ENCODE measurements around the gene CFAP20DC. TPM values are rescaled to one million over a fixed set of nuclear protein-coding genes. Genes with fewer than 3 reads are reported as not detected.
"Not testable (repeated sequence)": the region's sequence is repeated elsewhere in the genome, so short reads cannot be mapped to it uniquely, and the experiment has no call there.

The CFAP20DC gene
- total RNA-seq, 1 donor from 2014 or later, result not detected

DNA sequence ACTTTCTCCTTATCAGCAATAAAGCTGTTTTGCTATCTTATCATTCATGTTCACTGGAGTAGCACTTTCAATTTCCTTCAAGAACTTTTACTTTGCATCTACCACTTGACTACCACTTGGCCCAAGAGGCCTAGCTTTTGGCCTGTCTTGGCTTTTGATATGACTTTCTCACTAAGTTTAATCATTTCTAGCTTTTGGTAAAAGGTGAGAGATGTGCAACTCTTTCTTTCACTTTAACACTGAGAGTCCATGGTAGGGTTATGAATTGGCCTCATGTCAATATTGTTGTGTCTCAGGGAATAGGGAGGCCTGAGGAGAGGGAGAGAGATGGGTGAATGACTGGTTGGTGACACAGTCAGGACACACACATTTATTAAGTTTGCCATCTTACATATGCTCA, 352.3 kb downstream of the CFAP20DC start:
- Histone ChIP-seq H3K9me3 (replicated peaks) (peaks cover 4% of the 10 kb centered on the region), H3K4me3 (no peak overlapping the region), H3K27me3 (ENCODE audit: low read depth) (no peaks in the 10 kb centered on the region), H3K27ac (replicated peaks) (no peak overlapping the region), H3K4me1 (no peaks in the 10 kb centered on the region), H3K36me3 (no peaks in the 10 kb centered on the region)
- TF ChIP-seq, protein P1, sequence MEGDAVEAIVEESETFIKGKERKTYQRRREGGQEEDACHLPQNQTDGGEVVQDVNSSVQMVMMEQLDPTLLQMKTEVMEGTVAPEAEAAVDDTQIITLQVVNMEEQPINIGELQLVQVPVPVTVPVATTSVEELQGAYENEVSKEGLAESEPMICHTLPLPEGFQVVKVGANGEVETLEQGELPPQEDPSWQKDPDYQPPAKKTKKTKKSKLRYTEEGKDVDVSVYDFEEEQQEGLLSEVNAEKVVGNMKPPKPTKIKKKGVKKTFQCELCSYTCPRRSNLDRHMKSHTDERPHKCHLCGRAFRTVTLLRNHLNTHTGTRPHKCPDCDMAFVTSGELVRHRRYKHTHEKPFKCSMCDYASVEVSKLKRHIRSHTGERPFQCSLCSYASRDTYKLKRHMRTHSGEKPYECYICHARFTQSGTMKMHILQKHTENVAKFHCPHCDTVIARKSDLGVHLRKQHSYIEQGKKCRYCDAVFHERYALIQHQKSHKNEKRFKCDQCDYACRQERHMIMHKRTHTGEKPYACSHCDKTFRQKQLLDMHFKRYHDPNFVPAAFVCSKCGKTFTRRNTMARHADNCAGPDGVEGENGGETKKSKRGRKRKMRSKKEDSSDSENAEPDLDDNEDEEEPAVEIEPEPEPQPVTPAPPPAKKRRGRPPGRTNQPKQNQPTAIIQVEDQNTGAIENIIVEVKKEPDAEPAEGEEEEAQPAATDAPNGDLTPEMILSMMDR (IDR thresholded peaks at IDR 0.05; ENCODE audit: borderline replicate concordance), result no peak
- no peak for DNase-seq
- intact Hi-C loops (cut with micrococcal nuclease), result no loop called here

DNA sequence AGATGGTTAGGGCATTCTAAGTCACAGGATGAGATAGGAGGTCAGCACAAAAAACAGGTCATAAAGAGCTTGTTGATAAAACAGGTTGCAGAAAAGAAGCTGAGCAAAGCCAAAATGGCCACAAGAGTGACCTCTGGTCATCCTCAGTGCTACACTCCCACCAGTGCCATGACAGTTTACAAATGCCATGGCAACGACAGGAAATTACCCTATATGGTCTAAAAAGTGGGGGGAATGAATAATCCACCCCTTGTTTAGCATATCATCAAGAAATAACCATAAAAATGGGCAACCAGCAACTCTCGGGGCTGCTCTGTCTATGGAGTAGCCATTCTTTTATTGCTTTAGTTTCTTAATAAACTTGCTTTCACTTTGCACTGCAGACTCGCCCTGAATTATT, 353.0 kb downstream of the CFAP20DC start:
- H3K4me3 ChIP-seq; H3K4me1 ChIP-seq; DNase-seq; H3K27me3 ChIP-seq (ENCODE audit: low read depth); H3K27ac ChIP-seq (replicated peaks); H3K36me3 ChIP-seq; intact Hi-C loops (cut with micrococcal nuclease): not testable (repeated sequence)
- H3K9me3 ChIP-seq (replicated peaks), result peaks cover 11% of the 10 kb centered on the region

DNA sequence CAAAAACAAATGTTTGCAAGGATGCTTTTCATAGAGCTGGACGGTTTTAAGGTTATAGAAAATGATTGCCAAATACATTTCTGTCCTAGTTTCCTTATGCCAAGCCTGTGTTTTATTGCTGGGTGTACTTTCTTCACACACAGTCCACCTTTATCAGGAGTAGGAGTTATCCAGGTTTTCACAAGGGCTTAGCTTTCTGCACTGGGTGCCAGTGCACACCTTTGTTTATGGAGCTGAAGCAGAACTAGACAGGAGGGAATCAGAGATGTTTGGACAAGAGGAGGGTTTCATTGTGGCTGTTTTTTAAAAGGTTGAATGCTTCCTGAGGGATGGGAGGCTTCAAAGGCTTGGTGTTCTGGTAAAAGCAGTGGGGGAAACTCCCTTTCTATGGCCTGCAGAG, 353.7 kb downstream of the CFAP20DC start:
- intact Hi-C loops (cut with micrococcal nuclease), result no loop called here
- no peak for DNase-seq
- peaks cover 18% of the 10 kb centered on the region for H3K9me3 ChIP-seq (replicated peaks)
- H3K27me3 ChIP-seq (ENCODE audit: low read depth), result no peaks in the 10 kb centered on the region
- H3K36me3 ChIP-seq, result no peaks in the 10 kb centered on the region
- H3K4me1 ChIP-seq, result no peaks in the 10 kb centered on the region
- no peak overlapping the region for H3K27ac ChIP-seq (replicated peaks)
- no peak overlapping the region for H3K4me3 ChIP-seq
- TF ChIP-seq, protein P1 (IDR thresholded peaks at IDR 0.05; ENCODE audit: borderline replicate concordance), result no peak

DNA sequence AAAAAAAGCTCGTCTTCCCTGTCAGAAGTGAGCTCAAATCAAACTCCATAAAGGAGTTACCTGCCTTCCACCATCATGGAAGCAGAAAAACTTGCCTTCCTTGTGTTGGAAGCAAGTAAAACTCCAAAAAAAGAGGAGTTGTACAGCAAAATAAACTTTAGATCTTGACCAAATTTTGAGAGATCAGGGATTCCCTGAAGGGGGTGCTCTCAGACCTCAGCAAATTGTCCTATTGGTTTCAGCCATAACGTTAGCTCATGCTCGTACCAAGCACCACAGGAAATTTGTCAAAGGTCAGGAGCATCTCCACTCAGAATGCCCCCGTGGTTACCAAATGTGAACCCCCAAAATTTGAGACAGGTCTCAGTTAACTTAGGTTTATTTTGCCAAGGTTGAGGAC, 354.5 kb downstream of the CFAP20DC start:
- H3K27ac ChIP-seq (replicated peaks); DNase-seq; H3K4me1 ChIP-seq; H3K36me3 ChIP-seq; H3K4me3 ChIP-seq; H3K27me3 ChIP-seq (ENCODE audit: low read depth); intact Hi-C loops (cut with micrococcal nuclease): not testable (repeated sequence)
- peaks cover 26% of the 10 kb centered on the region for H3K9me3 ChIP-seq (replicated peaks)

DNA sequence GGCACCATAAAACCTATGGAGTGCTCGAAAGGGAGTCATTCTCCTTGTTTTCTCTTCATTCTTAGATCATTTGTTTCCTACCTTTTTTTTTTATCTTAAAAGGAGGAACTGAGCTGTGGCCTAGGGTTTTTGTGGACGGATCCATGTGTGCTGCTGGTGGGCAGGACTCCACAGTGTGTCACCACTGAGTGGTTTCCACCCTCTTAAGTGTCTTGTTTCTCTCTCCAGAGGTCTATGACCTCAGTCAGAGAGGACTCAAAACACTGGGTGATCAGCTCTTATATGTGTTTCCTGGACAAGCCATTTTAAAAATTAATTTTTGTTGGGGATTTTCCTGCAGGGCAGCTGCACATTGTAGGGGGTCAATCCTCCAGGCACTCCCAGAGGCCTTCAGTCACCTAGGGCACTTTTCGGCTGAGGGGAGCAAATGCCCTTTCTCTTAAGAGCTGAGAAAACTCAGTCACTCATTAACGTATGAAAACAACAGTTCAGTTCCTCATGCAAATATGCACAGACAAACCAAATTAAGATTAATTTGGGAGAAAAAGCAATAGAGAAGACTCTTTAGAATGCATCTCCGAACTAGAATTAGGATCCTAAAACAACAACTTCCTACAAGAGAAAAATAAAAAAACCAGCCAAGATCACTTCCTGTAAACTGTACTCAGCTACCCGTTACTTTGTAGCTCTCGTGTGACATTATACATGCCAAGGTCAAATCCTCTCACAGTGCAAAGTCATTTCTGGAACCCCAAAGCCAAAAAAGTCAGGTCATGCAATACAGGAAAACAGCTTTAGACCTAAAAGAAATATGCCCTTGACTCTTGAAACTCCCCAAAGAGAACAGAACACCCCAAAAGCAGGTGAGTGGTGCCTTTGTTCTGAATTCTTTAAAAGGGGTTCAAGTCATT, 355.6 kb downstream of the CFAP20DC start:
- Histone ChIP-seq H3K36me3 (no peaks in the 10 kb centered on the region), H3K4me3 (no peak overlapping the region), H3K27ac (replicated peaks) (no peak overlapping the region), H3K4me1 (no peaks in the 10 kb centered on the region), H3K27me3 (ENCODE audit: low read depth) (peaks cover 2% of the 10 kb centered on the region), H3K9me3 (replicated peaks) (peaks cover 32% of the 10 kb centered on the region)
- TF ChIP-seq, protein P1 (IDR thresholded peaks at IDR 0.05; ENCODE audit: borderline replicate concordance), result no peak
- DNase-seq, result no peak
- intact Hi-C loops (cut with micrococcal nuclease), result no loop called here

DNA sequence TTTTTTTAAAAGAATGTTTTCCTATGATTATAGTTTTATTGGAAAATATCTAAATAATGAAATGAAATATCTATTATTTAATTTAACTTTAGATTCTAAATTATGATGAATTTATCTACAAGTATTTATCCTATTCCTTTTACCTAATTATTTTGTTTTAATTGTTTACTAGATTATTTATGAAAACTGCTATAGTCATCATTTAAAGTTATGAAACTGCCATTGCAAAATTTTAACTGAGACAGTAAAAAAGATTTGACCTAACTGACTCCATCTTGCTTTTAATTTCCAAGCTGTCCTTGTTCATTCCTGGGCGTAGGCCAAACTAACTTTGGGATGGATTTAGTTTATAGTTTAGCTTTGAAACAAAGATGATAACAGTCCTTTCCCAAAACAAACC, 357.3 kb downstream of the CFAP20DC start:
- intact Hi-C loops (cut with micrococcal nuclease), result no loop called here
- TF ChIP-seq, protein P1 (IDR thresholded peaks at IDR 0.05; ENCODE audit: borderline replicate concordance), result no peak
- H3K9me3 ChIP-seq (replicated peaks), result peaks cover 32% of the 10 kb centered on the region
- H3K4me1 ChIP-seq, result no peaks in the 10 kb centered on the region
- DNase-seq, result no peak
- no peak overlapping the region for H3K27ac ChIP-seq (replicated peaks)
- H3K27me3 ChIP-seq (ENCODE audit: low read depth), result peaks cover 17% of the 10 kb centered on the region
- H3K36me3 ChIP-seq, result no peaks in the 10 kb centered on the region
- H3K4me3 ChIP-seq, result no peak overlapping the region
